NB4 (cell line): ENCODE measurements around the gene NEK4.

Source experiments
- DNase-seq: peaks from one replicate; pipeline ENCODE4 v3.0.0; 2010; ENCODE audit warnings: low read depth
- H3K4me3 ChIP-seq: one replicate; pipeline ENCODE4 v1.5.1; 2011; ENCODE audit warnings: mild to moderate bottlenecking, low read depth, low read length, moderate library complexity
- MYC ChIP-seq: IDR thresholded peaks from 2 replicates; pipeline ENCODE4 v1.6.1; 2011; ENCODE audit warnings: low read depth, low read length
- POLR2A ChIP-seq: IDR thresholded peaks from 2 replicates; pipeline ENCODE4 v1.6.1; 2011; ENCODE audit warnings: mild to moderate bottlenecking; ENCODE audit not compliant: insufficient read length; ENCODE audit errors: extremely low read depth
- TF ChIP-seq, protein P1 (sequence below): IDR thresholded peaks from 2 replicates; pipeline ENCODE4 v1.6.1; 2011; ENCODE audit warnings: low read depth, low read length
- TF ChIP-seq, protein P2 (sequence below): IDR thresholded peaks from one replicate; pipeline ENCODE4 v1.5.1; 2012; ENCODE audit warnings: low read depth, low read length

NEK4 gene

DNA sequence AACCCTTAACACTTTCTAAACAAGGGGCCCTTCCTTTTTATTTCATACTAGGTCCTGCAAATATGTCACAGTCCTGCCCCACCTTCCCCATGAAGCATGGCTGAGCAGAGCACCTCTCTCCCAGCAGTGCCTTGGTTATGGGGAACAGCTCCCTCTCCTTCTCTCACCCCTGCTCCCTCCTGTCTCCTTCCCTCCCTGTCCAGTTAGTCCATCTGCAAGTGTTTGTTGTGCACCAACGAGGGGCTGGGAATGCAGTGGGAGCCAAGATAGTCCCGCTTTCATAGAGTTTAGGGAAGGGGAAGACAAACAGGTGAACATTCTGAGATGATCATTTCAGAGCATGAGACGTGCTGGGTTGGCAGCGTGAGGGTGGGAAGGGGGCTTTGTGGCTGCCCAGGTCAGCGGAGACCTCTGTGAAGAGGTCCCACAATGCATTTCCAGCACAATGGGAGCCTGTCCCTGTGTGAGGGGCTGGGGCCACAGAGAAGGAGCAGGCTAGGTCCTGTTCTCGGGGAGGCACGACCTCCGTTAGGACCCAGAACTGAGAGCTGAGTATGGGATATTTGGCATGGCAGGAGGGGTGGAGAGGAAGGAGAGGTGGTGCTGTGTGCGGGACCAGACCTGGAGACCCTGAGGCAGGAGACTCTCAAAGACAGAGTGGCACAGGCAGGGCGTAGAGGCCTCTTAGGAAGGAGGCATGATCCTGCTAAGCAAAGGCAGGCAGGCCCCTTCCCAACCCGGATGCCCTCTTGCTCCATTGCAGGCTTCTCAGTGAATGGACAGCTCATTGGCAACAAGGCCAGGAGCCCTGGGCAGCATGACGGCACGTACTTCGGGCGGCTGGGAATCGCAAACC is 18.4 kb upstream of the NEK4 start:
- TF ChIP-seq, protein P1, sequence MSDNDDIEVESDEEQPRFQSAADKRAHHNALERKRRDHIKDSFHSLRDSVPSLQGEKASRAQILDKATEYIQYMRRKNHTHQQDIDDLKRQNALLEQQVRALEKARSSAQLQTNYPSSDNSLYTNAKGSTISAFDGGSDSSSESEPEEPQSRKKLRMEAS: no peak
- no peak for TF ChIP-seq MYC
- no peak for TF ChIP-seq POLR2A
- TF ChIP-seq, protein P2, sequence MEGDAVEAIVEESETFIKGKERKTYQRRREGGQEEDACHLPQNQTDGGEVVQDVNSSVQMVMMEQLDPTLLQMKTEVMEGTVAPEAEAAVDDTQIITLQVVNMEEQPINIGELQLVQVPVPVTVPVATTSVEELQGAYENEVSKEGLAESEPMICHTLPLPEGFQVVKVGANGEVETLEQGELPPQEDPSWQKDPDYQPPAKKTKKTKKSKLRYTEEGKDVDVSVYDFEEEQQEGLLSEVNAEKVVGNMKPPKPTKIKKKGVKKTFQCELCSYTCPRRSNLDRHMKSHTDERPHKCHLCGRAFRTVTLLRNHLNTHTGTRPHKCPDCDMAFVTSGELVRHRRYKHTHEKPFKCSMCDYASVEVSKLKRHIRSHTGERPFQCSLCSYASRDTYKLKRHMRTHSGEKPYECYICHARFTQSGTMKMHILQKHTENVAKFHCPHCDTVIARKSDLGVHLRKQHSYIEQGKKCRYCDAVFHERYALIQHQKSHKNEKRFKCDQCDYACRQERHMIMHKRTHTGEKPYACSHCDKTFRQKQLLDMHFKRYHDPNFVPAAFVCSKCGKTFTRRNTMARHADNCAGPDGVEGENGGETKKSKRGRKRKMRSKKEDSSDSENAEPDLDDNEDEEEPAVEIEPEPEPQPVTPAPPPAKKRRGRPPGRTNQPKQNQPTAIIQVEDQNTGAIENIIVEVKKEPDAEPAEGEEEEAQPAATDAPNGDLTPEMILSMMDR: no peak
- no peak for DNase-seq
- H3K4me3 ChIP-seq: no peak overlapping the region

DNA sequence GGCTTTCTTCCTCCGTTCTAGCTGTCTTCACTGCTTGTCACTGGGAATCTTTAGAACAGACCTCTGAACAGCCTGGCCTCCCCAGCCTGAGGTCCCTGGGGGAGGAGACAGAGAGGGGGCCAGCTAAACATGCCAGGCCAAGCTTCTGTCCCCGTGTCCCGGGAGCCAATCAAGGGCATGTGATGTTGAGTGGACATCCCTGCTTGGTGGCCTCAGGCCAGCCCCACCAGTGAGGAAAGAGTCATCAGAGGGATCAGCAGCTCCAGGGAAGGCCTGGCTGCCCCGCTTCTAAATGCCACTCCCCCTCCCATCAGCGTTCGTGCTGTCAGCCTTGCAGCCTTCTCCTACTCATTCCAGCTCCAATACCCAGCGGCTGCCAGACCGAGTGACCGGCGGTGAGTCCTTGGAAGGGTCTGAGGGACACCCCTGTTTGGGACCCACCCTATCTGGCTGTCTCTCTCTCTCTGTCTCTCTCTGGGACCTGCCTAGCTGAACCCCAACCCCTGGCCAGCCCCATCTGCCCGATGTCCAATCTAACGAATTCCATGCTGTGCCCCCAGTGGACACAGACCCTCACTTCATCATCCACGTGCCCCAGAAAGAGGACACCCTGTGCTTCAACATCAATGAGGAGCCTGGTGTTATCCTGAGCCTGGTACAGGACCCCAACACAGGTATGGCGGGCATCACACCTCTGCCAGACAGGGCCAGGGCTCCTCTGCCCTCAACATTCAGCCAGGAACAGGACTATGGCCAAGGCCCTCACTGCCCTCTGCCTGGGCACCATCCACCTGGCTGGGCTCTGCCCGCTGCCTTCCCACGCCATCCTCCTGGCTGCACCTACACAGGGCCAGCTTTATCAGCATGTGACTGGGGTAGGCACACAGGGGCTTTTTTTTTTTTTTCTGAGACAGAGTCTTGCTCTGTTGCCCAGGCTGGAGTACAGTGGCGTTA is 17.2 kb upstream of the NEK4 start:
- TF ChIP-seq MYC (no peak), POLR2A (no peak)
- TF ChIP-seq, protein P2: no peak
- TF ChIP-seq, protein P1: no peak
- DNase-seq: no peak
- H3K4me3 ChIP-seq: no peak overlapping the region

DNA sequence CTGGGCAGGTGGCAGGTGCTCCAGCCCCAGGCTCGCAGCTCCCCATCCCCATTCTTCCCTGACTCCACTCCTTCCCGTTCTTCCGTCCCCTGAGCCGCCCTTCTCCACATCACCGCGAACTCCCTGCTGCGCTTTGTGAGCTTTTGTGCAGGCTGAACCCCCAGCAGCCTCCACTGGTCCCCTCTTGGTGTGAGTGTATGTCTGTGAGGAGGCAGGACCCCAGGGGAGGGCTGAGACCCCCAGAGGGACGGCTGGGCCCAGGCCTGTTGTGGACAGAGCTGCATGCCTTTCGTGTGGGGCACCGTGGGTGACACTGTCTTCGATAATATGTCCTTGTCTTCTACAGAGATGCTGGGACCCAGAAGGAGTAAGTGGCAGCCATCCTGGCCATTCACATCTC is 16.5 kb upstream of the NEK4 start:
- no peak for DNase-seq
- H3K4me3 ChIP-seq: no peak overlapping the region
- TF ChIP-seq, protein P1: no peak
- TF ChIP-seq MYC: no peak
- TF ChIP-seq POLR2A: no peak
- TF ChIP-seq, protein P2: no peak

DNA sequence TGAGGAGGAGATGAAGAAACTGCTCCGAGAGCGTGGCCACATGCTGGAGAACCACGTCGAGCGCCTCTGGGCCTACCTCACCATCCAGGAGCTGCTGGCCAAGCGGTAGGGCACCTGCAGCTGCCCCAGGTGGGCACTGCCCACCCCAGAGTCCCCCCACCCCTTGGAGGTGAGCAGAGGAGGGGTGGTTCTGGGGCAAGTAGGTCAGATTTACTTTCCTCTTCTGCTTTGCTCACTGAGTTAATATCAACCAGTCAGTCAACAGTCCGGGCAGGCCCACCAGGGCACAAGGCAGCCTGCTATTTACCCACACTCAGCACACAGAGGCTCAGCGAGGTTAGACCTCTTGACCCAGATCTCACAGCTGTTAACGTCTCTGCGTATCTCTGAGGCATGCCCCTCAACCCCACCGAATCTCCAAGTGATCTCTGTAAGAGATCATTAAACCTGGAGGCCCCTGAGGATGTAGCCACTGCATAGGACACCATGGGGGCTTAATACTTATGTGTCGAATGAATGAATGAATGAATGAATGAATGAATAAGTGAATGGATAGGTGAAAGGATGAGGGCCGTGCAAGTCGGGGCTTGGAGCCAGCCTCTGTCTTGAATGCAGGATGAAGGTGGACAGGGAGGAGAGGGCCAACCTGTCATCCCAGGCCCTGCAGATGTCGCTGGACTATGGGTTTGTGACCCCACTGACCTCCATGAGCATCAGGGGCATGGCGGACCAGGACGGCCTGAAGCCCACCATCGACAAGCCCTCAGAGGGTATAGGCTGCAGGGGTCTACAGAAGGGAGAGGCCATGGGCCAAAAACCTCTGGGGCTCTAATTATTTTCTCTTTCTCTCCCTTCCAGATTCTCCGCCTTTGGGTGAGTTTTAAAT is 15.8 kb upstream of the NEK4 start:
- no peak overlapping the region for H3K4me3 ChIP-seq
- TF ChIP-seq MYC (no peak), POLR2A (no peak)
- TF ChIP-seq, protein P1: no peak
- TF ChIP-seq, protein P2: no peak
- no peak for DNase-seq

DNA sequence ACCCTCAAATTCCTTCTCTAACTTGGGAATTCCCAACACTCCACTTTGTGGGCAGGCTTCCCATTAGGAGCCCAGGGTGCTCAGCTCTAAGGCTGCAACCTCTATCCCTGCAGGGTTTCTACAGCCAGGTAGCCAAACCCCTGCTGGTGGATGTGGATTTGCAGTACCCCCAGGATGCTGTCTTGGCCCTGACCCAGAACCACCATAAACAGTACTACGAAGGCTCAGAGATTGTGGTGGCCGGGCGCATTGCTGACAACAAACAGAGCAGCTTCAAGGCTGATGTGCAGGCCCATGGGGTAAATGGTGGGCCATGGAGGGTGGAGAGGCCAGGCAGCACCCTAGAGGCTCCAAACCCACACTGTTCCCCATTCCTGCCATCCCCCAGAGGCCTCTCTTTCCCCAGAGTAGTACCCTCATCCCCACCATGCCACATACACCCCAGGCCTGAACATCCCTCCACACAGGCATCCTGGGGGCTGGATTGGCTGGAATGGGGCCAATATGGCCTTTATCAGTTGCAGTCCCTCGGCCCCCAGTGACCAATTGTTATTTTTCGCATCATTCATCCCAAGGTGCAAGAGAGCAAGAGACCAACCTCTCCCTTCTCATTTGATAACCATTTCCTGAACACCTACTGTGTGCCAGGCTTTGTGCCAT is 14.3 kb upstream of the NEK4 start:
- H3K4me3 ChIP-seq: no peak overlapping the region
- TF ChIP-seq, protein P2: no peak
- TF ChIP-seq, protein P1: no peak
- TF ChIP-seq POLR2A (no peak), MYC (no peak)

More for the DNA sequence above, 14.3 kb upstream of the NEK4 start:
- DNase-seq: no peak
